ENCODE measurements around the gene AMTN. TPM values are rescaled to one million over a fixed set of nuclear protein-coding genes. Genes with fewer than 3 reads are reported as not detected.

The AMTN gene
- total RNA-seq, 2 donors from 2014 or later, result not detected

- DNase-seq, result no peak
- Histone ChIP-seq H3K27ac (no peak overlapping the region), H3K4me1 (no peaks in the 10 kb centered on the region), H3K4me3 (no peak overlapping the region), H3K27me3 (no peaks in the 10 kb centered on the region), H3K36me3 (no peaks in the 10 kb centered on the region), H3K9ac (ENCODE audit: low read depth in 2 of 2, low read length in 2 of 2) (no peak overlapping the region), H3K9me3 (no peaks in the 10 kb centered on the region)
- intact Hi-C loops (cut with DNase I), result no loop called here
- TF ChIP-seq CTCF (IDR thresholded peaks at IDR 0.05), result no peak
Measured at GRCh38 chr4:70577220-70577927, 59.0 kb downstream of the AMTN start.

GRCh38 chr4:70581980-70582379 is 63.6 kb downstream of the AMTN start:
- DNase-seq, result no peak
- no peak for TF ChIP-seq CTCF (IDR thresholded peaks at IDR 0.05)
- Histone ChIP-seq H3K27ac (no peak overlapping the region), H3K4me1 (no peaks in the 10 kb centered on the region), H3K4me3 (no peak overlapping the region), H3K27me3 (no peaks in the 10 kb centered on the region), H3K9ac (ENCODE audit: low read depth in 2 of 2, low read length in 2 of 2) (no peak overlapping the region), H3K9me3 (no peaks in the 10 kb centered on the region), H3K36me3 (no peaks in the 10 kb centered on the region)
- intact Hi-C loops (cut with DNase I), result no loop called here

Other genes with a start within 250 kb of the AMTN start
- gene CABS1, start 183.6 kb upstream of the AMTN start, total RNA-seq, result not detected
- gene SMR3A, start 157.8 kb upstream of the AMTN start, total RNA-seq, result not detected
- not detected for gene SMR3B, start 135.4 kb upstream of the AMTN start, total RNA-seq
- not detected for gene OPRPN, start 120.6 kb upstream of the AMTN start, total RNA-seq
- not detected for gene MUC7, start 46.4 kb upstream of the AMTN start, total RNA-seq
- not detected for gene AMBN, start 73.7 kb downstream of the AMTN start, total RNA-seq
- not detected for gene ENAM, start 110.2 kb downstream of the AMTN start, total RNA-seq
- 100 to 1,000 TPM; 392 to 396 TPM for gene JCHAIN, start 147.9 kb downstream of the AMTN start, total RNA-seq
- 10 to 100 TPM; 20.0 to 22.8 TPM for gene UTP3, start 170.0 kb downstream of the AMTN start, total RNA-seq
- 10 to 100 TPM; 28.8 to 29.4 TPM for gene RUFY3, start 203.4 kb downstream of the AMTN start, total RNA-seq